Activated gamma-delta T cell treated with anti-CD3 and anti-CD28 coated beads, Interleukin-2, amount 50 U/mL, for 16 hours (primary cell): ENCODE data around the gene TRIM40.

Experiments
- DNase-seq: peaks from one replicate; pipeline ENCODE4 v3.0.0-alpha.2; 2020; ENCODE audit warnings: low read depth

The TRIM40 gene

DNA sequence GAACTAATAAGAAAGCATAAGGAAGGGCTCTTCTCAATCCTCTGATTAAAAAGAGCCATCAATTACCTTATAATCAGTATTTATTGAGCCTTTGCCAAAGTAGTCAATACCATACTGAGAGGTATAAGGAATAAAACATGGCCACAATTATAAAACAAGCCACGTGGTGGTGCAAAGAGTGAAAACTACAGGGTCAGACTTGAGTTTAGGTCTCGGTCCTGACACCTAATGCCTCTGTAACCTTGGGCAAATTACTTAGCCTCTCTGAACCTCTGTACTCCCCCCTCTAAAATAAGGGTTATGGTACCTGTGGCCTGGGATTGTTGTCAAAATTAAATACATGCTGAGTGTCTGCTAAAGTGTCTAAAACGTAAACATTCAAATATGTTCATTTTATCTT lies 13.3 kb downstream of the TRIM40 start:
- no peak for DNase-seq

DNA sequence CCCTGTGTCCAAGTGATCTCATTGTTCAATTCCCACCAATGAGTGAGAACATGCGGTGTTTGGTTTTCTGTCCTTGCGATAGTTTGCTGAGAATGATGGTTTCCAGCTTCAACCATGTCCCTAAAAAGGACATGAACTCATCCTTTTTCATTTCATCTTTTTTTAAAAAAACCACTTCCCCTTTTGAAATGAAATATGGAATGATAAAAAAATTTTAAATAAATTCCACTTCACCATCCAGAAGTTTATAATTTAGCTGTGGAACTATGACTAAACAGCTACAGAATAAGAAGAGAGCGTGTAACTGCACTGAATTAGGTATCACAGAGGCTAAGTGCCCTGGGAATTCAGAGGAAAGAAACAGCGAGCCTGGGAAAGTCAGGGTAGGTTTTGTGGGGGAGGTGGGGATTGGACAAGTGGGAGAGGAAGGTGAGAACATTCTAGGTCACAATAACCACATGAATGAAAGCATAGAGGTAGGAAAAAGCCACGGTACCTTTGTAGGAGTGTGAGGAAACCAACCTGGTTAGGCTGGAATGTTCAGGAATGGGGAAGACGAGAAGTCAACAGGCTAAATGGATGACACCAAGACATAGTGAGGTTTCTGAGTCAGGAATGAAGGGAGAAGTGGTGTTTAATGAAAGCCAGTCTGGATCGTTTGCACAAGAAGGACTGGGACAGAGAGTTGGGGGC lies 14.1 kb downstream of the TRIM40 start:
- no peak for DNase-seq

DNA sequence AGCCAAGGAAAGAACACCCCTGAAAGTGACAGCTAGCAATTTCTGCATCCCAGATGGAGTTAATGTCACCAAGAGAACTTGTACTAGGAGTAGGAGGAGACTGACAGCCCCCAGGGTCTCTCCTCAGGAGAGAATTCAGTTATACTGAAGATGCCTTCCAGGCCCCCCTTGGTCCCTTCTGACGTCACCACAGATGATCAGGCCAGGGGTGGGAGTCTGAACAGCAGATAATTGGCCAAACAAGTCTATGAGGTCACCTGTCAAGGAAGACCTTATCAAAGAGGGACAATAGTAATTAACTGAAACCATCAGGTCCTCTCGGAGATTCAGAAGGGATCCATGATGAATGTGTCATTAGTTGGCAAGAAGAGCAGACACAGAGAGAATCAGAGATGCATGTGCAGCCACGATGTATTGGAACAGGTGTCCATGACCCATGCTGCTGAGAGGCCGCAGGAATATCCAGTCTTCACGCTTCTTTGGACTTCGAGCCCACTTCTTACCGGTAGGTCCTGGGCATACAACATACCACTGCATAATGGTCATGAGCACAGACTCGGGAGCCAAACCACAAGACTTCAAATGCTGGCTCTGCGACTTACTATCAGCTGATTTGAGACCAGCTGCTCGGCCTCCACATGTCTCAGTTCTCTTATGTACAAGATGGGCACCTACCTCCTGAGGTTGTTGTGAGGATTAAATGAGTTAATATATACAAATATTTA lies 14.9 kb downstream of the TRIM40 start:
- no peak for DNase-seq

DNA sequence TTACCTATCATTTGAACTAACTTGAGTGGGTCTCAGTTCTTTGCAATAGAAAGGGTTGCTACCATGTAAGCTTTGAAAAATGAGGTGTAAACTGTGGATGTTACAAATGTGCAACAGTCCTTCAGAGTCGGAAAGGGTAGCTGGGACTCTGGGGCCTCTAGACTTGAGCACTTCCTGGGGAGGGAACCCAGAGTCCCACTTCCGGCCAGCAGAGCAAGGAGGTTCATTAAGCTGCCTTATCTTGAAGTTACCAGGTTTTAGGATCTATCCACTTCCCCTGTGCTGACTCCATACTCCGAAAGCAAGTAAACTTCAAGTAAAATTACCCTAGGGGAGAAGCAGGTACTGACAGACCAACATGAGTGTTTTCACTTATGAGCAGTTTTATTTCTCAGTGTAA lies 15.6 kb downstream of the TRIM40 start:
- DNase-seq, result no peak

DNA sequence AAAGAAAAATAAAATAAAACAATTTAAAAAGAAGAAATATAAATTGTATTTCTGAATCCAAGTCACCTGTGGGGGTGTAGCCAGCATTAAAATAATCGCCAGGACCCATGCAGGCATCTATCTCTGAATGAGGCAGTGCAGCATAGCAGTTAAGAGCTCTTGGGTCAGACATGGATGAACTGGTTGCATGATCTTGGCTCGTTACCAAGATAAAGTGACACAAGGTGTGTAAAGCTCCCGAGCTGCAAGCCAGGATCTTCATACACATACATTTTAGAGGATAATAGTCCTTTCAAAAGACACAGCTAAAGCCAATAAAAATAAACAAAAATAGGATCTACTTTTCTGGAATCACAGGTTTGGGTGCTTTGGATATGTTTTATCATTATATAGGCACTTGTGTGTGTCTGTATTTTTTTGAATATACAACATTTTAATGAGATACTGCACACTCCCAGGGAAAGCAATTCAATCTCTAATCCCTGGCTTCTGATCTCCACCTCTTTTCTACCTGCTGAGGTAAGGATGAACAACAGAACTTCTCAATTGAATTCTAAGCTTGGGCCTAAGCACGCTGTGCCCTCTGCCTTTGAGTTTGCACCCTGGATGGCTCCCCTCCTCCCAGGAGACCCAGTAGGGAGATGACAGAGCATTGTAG lies 16.2 kb downstream of the TRIM40 start:
- DNase-seq, result no peak

DNA sequence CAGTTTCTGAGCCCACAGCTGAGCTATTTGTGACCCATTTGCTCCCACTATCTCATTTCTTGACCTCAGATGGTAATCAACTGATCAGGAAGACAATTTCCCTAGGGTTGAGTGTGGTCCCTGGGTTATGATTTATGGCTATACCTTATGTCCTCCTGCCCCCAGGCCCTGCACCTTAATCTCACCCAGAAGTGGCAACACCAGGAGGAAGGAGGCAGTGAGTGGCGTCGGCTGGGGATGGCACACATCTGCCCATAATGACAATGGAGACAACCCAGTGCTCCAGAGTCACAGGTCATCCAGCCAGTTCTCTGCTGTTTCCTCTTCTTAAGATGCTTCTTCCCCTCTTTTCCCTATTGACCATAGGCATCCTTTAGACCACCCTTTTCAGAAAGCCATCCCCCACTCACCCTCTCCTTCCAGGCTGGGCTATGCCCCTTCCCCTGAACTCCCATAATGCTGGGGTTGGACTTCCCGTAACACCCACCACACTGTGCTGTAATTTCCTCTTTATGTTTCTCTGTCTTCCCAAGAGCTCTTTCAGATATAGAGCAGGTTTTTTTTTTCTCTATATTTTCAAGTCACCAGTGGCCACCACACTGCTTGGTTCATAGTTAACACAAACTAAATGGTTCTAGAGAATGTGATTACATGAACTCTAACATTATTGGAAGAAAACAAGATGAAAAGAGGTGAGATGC lies 17.1 kb downstream of the TRIM40 start:
- DNase-seq, result no peak

GRCh38 chr6:30154061-30154460 lies 18.1 kb downstream of the TRIM40 start:
- no peak for DNase-seq

DNA sequence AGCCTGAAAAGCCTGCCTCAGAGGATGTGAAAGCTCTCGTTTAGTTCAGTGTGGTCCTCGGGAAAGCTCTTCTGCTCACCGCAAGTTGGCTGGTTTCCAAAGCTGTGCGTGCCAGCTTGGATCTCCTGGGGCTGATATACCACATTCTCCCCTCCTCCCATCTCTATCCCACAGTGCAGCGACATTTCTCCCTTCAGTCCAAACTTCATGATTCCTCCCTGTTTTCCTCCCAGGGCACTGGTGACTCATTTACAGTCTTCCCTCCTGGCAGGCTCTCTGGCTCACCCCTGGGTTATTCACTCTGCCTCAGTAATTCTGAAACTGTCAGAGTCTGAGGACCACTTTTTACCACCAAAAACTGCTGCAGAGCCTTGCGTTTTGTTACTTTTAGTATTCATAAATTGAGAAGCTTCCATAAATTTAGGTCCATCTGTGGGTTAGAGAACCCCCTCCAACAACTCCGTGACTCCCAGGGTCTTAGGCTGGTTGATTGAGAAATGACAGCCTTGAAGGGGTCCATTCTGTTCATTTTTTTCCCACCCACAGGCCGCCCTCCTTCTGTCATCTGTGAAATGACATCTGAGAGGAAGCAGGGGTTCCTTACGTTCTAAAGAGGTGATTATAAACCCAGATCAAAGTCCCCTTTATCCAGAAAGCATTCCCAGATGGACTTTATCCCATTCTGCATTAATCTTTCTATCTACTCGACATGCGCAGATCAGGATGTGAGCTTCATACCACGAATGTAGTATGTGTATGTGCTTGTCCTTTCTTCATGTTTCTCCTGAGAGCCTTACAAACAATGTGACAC lies 19.0 kb downstream of the TRIM40 start:
- no peak for DNase-seq

- DNase-seq, result no peak
Measured at GRCh38 chr6:30155520-30156261, 19.8 kb downstream of the TRIM40 start.

DNA sequence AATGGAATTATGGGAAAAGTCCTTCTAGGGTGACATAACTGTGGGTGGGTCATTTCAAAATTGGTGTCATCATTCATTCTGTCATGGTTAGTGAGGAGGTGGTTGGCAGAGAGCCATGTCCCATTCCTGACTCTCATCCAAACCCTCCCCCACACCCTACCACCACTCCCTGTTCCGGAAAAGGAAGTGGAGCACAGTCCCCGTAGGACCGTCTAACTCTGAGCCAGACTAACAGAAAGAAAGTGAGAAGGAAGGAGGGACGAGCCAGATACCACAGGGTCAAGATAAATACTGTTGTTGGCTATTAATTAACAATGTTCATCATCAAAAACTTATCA lies 20.3 kb downstream of the TRIM40 start:
- DNase-seq, result no peak

- DNase-seq, result no peak
Measured at GRCh38 chr6:30156774-30157173, 20.8 kb downstream of the TRIM40 start.

DNA sequence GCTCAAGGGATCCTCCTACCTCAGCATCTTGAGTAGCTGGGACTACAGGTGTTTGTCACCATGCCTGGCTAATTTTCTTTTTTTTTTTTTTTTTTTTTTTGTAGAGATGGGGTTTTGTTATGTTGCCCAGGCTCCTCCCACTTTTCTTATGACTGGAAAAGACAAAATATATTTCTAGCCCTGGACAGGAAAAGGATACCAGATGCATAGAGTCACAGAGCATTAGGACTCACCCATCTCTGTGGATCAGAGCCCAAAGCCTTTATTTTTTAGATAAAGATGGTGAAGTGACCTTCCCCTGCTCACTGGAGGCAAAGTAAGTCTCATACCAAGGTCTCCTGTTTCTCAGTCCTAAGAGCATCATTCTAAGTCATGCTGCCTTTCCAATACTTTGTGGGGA lies 21.6 kb downstream of the TRIM40 start:
- DNase-seq, result no peak

DNA sequence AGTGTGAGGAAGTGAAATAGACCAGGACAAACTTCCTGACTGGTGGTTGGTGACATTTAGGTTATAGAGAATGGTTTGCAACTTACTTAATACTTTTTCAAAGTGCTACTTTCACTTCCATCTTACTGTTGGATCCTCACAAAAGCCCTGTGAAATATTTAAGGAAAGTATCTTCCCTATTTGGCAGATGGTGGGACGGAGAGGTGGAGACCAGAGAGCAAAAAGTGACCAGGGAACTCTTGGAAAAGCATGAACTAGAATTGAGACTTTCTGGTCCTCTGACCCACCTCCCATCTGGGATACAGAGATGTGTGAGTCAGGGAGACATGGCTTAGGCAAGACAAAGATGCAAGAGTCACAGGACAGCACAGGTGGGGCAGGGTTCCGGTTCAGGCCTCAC lies 22.1 kb downstream of the TRIM40 start:
- no peak for DNase-seq

- DNase-seq, result no peak
Measured at GRCh38 chr6:30158475-30159040, 22.6 kb downstream of the TRIM40 start.

DNA sequence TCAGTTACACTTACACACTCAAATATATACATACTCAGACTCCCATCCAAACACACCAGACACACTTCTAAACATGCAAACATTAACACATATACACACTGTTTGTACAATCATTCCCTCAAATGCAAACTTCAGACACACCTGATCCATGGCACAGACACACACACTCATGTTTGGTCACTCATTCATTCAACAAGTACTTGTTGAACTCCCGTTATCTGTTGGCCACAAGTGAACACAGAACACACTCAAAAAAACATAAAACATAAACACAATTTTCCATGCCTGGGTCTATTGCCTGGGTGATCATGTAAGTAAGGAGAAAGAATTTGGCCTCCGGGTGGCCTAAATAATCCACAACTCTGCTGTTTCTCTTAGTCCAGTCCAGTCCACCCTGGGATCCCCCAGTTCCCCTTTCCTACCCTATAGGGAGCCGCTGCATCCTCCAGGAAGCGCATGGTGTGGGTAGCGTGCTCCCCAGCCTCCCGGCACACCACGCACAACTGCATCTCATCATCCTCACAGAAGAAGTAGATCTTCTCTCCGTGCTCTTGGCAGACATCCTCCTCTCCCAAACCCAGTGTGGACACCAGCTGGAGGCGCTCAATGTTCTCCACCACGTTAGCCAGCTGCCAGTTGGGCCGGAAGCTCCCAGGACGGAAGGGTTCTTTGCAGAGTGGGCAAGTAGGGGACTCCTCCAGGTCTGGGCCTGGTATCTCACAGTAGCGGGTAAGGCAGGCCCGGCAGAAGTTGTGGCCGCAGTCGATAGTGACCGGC lies 24.3 kb downstream of the TRIM40 start:
- no peak for DNase-seq

GRCh38 chr6:30160785-30161531 lies 25.0 kb downstream of the TRIM40 start, which contains the start of gene TRIM10:
Gene TRIM10 (minus strand): TSS chr6:30161211. CDS start chr6:30160858, 353 bp downstream.
- DNase-seq, result no peak

DNA sequence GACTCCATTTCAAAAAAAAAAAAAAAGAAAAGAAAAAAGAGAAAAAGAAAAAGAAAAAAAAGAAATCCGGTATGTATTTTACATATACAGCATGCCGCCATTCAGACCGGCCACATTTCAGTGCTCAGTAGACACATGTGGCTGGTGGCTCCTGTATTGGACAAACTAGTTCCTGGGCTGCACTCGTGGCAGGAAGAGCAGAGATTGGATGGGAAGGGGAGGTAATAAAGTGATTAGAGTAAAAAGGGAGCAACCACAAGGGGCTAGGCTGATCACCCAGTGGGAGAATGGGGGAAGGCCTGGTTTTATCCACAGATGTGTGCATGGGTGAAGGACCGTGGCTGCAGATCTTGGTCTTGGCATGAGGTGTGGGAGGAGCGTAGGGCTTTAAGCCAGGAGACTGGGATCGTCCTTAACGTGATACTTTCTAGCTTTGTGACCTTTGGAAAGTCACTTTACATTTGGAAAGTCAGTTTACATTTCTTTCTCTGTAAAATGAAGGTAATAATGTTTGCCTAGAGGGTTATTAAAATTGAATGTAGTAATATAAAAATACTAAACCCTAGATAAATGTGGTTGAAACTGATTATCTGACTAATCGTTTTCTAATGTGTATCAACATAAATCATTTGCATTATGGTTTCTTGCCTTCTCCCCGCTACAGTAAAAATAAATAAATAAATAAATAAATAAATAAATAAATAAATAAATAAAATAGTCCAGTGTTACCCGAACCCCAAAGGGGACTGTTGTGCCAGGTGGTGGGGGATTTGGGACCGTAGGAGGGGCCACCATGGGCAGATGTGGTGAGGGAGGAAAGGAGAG lies 26.5 kb downstream of the TRIM40 start:
- DNase-seq, result no peak
